HG03469 (cell line): ENCODE results near the gene SNX30.

Source experiments
- ATAC-seq: cut with Tn5 transposase; IDR thresholded peaks from one replicate; pipeline ENCODE4 v1.9.1; 2021; ENCODE audit warnings: mild to moderate bottlenecking, moderate library complexity, moderate number of reproducible peaks; ENCODE audit not compliant: unreplicated experiment

The SNX30 gene

GRCh38 chr9:112752334-112753125, 2.0 kb downstream of the SNX30 start:
- ATAC-seq = no peak

- ATAC-seq = no peak
These were observed 3.2 kb downstream of the SNX30 start for GRCh38 chr9:112753725-112754124.

GRCh38 chr9:112754578-112754977, 4.0 kb downstream of the SNX30 start:
- ATAC-seq = no peak

GRCh38 chr9:112755016-112755427, 4.5 kb downstream of the SNX30 start:
- ATAC-seq = no peak

- ATAC-seq = no peak
These were observed 5.1 kb downstream of the SNX30 start for GRCh38 chr9:112755675-112756074.

GRCh38 chr9:112757282-112757883, 6.8 kb downstream of the SNX30 start:
- no peak for ATAC-seq

GRCh38 chr9:112757940-112758339, 7.4 kb downstream of the SNX30 start:
- ATAC-seq = no peak

- ATAC-seq = no peak
These were observed 10.3 kb downstream of the SNX30 start for GRCh38 chr9:112760821-112761220.

GRCh38 chr9:112761912-112762655, 11.5 kb downstream of the SNX30 start:
- ATAC-seq = no peak

GRCh38 chr9:112762726-112763518, 12.4 kb downstream of the SNX30 start:
- ATAC-seq = no peak

GRCh38 chr9:112764344-112764743, 13.8 kb downstream of the SNX30 start:
- ATAC-seq = no peak

- no peak for ATAC-seq
These were observed 14.3 kb downstream of the SNX30 start for GRCh38 chr9:112764837-112765236.

- no peak for ATAC-seq
These were observed 14.7 kb downstream of the SNX30 start for GRCh38 chr9:112765281-112765680.

GRCh38 chr9:112771359-112772214, 21.0 kb downstream of the SNX30 start:
- no peak for ATAC-seq

- ATAC-seq = no peak
These were observed 21.6 kb downstream of the SNX30 start for GRCh38 chr9:112772215-112772509.

GRCh38 chr9:112772551-112772950, 22.0 kb downstream of the SNX30 start:
- no peak for ATAC-seq

GRCh38 chr9:112774006-112774996, 23.7 kb downstream of the SNX30 start:
- no peak for ATAC-seq

- no peak for ATAC-seq
These were observed 27.4 kb downstream of the SNX30 start for GRCh38 chr9:112777914-112778313.

GRCh38 chr9:112780450-112781036, 30.0 kb downstream of the SNX30 start:
- ATAC-seq = no peak
